ENCODE results near the gene FLCN. TPM values are rescaled to one million over a fixed set of nuclear protein-coding genes. Genes with fewer than 3 reads are reported as not detected.

The FLCN gene
- total RNA-seq, 3 donors from 2014 or later, result 52.8 to 64.5 (median 57.1) TPM

- H3K36me3 ChIP-seq (ENCODE audit: low read depth), result peaks cover 11% of the 10 kb centered on the region
- no peaks in the 10 kb centered on the region for H3K9me3 ChIP-seq
- H3K4me3 ChIP-seq, result no peak overlapping the region
- intact Hi-C loops (cut with DNase I, micrococcal nuclease), result no loop called here
- no peak for TF ChIP-seq CTCF (IDR thresholded peaks at IDR 0.05)
- no peaks in the 10 kb centered on the region for H3K4me1 ChIP-seq (ENCODE audit: low read depth)
- DNase-seq, result no peak
- no peak for ATAC-seq
Measured at GRCh38 chr17:17172001-17172939, 64.7 kb downstream of the FLCN start.

GRCh38 chr17:17171186-17171585, 65.8 kb downstream of the FLCN start:
- TF ChIP-seq CTCF (IDR thresholded peaks at IDR 0.05), result no peak
- Histone ChIP-seq H3K9me3 (no peaks in the 10 kb centered on the region), H3K36me3 (ENCODE audit: low read depth) (peaks cover 7% of the 10 kb centered on the region), H3K4me3 (no peak overlapping the region), H3K4me1 (ENCODE audit: low read depth) (no peaks in the 10 kb centered on the region)
- intact Hi-C loops (cut with DNase I, micrococcal nuclease), result no loop called here
- ATAC-seq, result no peak
- DNase-seq, result no peak

- ATAC-seq (no peak), DNase-seq (no peak)
- Histone ChIP-seq H3K9me3 (no peaks in the 10 kb centered on the region), H3K4me3 (no peak overlapping the region), H3K4me1 (ENCODE audit: low read depth) (no peaks in the 10 kb centered on the region), H3K36me3 (ENCODE audit: low read depth) (peaks cover 7% of the 10 kb centered on the region)
- TF ChIP-seq CTCF (IDR thresholded peaks at IDR 0.05), result no peak
- intact Hi-C loops (cut with DNase I, micrococcal nuclease), result no loop called here
Measured at GRCh38 chr17:17170346-17170985, 66.5 kb downstream of the FLCN start.

- intact Hi-C loops (cut with DNase I, micrococcal nuclease), result no loop called here
- Histone ChIP-seq H3K4me3 (no peak overlapping the region), H3K9me3 (no peaks in the 10 kb centered on the region), H3K4me1 (ENCODE audit: low read depth) (no peaks in the 10 kb centered on the region), H3K36me3 (ENCODE audit: low read depth) (peaks cover 3% of the 10 kb centered on the region)
- TF ChIP-seq CTCF (IDR thresholded peaks at IDR 0.05), result no peak
- DNase-seq (no peak), ATAC-seq (no peak)
Measured at GRCh38 chr17:17169396-17169795, 67.6 kb downstream of the FLCN start.

GRCh38 chr17:17168401-17168800, 68.6 kb downstream of the FLCN start:
- no peak for TF ChIP-seq CTCF (IDR thresholded peaks at IDR 0.05)
- Histone ChIP-seq H3K4me3 (no peak overlapping the region), H3K36me3 (ENCODE audit: low read depth) (peaks cover 3% of the 10 kb centered on the region), H3K4me1 (ENCODE audit: low read depth) (no peaks in the 10 kb centered on the region), H3K9me3 (no peaks in the 10 kb centered on the region)
- no peak for ATAC-seq
- intact Hi-C loops (cut with DNase I, micrococcal nuclease), result no loop called here
- DNase-seq, result no peak
